LNCaP clone FGC (cell line): ENCODE data around the gene TRPV3.

Source experiments
- DNase-seq: peaks from one replicate; pipeline ENCODE4 v3.0.0-alpha.2; 2011; ENCODE audit warnings: low read depth
- H3K4me3 ChIP-seq: 2 replicates; pipeline ENCODE4 v1.5.1; 2011; ENCODE audit warnings: mild to moderate bottlenecking, low read depth, low read length, control low read depth
- TF ChIP-seq, protein P1 (sequence below): IDR thresholded peaks from 2 replicates; pipeline ENCODE4 v1.5.1; 2012; ENCODE audit warnings: mild to moderate bottlenecking; ENCODE audit not compliant: control insufficient read depth, insufficient read depth; ENCODE audit errors: extremely low read depth

TRPV3 gene

GRCh38 chr17:3547628-3548027 is 10.0 kb downstream of the TRPV3 start:
- H3K4me3 ChIP-seq, result no peak overlapping the region
- DNase-seq, result no peak
- TF ChIP-seq, protein P1, sequence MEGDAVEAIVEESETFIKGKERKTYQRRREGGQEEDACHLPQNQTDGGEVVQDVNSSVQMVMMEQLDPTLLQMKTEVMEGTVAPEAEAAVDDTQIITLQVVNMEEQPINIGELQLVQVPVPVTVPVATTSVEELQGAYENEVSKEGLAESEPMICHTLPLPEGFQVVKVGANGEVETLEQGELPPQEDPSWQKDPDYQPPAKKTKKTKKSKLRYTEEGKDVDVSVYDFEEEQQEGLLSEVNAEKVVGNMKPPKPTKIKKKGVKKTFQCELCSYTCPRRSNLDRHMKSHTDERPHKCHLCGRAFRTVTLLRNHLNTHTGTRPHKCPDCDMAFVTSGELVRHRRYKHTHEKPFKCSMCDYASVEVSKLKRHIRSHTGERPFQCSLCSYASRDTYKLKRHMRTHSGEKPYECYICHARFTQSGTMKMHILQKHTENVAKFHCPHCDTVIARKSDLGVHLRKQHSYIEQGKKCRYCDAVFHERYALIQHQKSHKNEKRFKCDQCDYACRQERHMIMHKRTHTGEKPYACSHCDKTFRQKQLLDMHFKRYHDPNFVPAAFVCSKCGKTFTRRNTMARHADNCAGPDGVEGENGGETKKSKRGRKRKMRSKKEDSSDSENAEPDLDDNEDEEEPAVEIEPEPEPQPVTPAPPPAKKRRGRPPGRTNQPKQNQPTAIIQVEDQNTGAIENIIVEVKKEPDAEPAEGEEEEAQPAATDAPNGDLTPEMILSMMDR, result no peak

DNA sequence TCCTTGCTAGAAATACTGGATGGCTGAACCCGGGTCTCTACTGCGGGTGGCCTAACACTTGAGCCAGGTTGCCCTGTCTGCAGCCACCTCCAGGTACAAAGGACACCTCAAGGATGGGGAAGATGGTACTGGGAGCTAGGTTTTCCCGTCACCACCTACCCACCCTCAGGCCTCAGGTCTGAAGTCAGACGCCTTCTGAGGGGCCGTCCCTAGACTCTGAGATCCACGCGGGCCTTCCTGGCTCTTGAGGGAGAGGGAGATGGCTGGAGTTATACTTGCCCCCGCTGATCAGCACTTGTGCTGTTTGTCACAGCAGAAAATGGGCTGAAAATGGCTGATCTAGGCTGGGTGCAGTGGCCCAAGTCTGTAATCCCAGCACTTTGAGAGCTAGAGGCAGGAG is 10.6 kb downstream of the TRPV3 start:
- no peak overlapping the region for H3K4me3 ChIP-seq
- TF ChIP-seq, protein P1, result no peak
- DNase-seq, result no peak

GRCh38 chr17:3546521-3546920 is 11.1 kb downstream of the TRPV3 start:
- DNase-seq, result no peak
- TF ChIP-seq, protein P1, result no peak
- H3K4me3 ChIP-seq, result no peak overlapping the region

DNA sequence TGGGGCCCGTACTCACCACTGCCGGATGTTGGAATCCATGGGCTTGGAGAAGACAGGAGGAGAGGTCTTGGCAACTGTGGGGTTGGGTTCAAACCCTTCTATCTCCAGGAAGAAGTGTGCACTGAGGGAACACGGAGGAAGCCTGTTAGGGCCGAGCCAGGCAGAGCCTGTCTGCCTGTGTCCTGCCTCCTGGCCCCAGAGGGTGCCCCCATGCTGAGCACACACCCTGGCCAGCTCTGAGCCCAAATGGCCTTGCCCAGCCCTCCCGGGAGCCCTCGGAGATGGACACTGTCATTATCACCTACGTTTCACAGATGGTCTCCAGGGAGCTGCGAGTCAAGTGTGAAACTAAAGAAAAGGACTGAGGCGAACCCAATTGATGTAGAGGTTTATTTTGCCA is 12.5 kb downstream of the TRPV3 start:
- H3K4me3 ChIP-seq, result no peak overlapping the region
- no peak for DNase-seq
- TF ChIP-seq, protein P1, result no peak

GRCh38 chr17:3544365-3544764 is 13.2 kb downstream of the TRPV3 start:
- no peak overlapping the region for H3K4me3 ChIP-seq
- no peak for DNase-seq
- TF ChIP-seq, protein P1, result no peak

DNA sequence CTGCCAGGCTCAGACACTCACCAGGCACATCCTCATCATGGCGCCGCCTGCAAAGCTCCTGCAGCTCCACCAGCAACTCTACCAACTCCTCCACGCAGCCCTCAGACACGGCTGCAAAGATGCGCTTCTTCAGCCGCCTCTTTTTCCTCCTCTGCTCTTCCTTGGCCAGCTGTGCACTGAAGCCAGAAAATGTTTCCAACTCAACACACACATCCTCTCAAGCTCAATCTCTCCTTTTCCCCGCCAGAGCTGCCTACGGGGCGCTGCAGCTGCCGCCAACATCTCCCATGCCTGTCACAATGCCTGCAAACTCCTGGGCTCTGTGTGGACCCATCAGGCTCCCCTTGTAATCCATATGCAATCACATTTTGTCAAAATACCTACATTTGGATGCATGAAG is 14.2 kb downstream of the TRPV3 start:
- DNase-seq, result no peak
- TF ChIP-seq, protein P1, result no peak
- no peak overlapping the region for H3K4me3 ChIP-seq

- no peak overlapping the region for H3K4me3 ChIP-seq
- DNase-seq, result no peak
- TF ChIP-seq, protein P1, result no peak
Observed at GRCh38 chr17:3542410-3543088, 15.1 kb downstream of the TRPV3 start.
